CD4-positive, alpha-beta T cell treated with Interleukin-6 for 4 hours (primary cell): Measurements from ENCODE around the gene CFAP99.
"Not testable (repeated sequence)": the region's sequence is repeated elsewhere in the genome, so short reads cannot be mapped to it uniquely, and the experiment has no call there.

Experiments
- DNase-seq: peaks from one replicate; pipeline ENCODE4 v3.0.0-alpha.2; 2020; ENCODE audit warnings: mixed read lengths

Gene CFAP99

GRCh38 chr4:2418650-2419571, at the start of gene CFAP99:
Gene CFAP99 (plus strand): TSS chr4:2418955.
- peak; percentile 99 for DNase-seq

GRCh38 chr4:2370597-2371320, 48.0 kb upstream of the CFAP99 start:
- no peak for DNase-seq

- DNase-seq = no peak
These were observed 46.8 kb upstream of the CFAP99 start for GRCh38 chr4:2371765-2372487.

GRCh38 chr4:2372488-2373030, 46.2 kb upstream of the CFAP99 start:
- DNase-seq = no peak

- DNase-seq = no peak
These were observed 45.2 kb upstream of the CFAP99 start for GRCh38 chr4:2373532-2373931.

- no peak for DNase-seq
These were observed 43.3 kb upstream of the CFAP99 start for GRCh38 chr4:2375427-2375826.

GRCh38 chr4:2377241-2377640, 41.5 kb upstream of the CFAP99 start:
- DNase-seq = no peak

- no peak for DNase-seq
These were observed 40.4 kb upstream of the CFAP99 start for GRCh38 chr4:2378401-2378800.

GRCh38 chr4:2378898-2379297, 39.9 kb upstream of the CFAP99 start:
- no peak for DNase-seq

- not testable (repeated sequence) for DNase-seq
These were observed 38.2 kb upstream of the CFAP99 start for GRCh38 chr4:2380589-2380988.

- not testable (repeated sequence) for DNase-seq
These were observed 36.0 kb upstream of the CFAP99 start for GRCh38 chr4:2382769-2383202.

GRCh38 chr4:2383220-2383631, 35.5 kb upstream of the CFAP99 start:
- DNase-seq = not testable (repeated sequence)

GRCh38 chr4:2383760-2384159, 35.0 kb upstream of the CFAP99 start:
- no peak for DNase-seq

GRCh38 chr4:2384245-2384644, 34.5 kb upstream of the CFAP99 start:
- no peak for DNase-seq

- no peak for DNase-seq
These were observed 33.2 kb upstream of the CFAP99 start for GRCh38 chr4:2385516-2385915.

- no peak for DNase-seq
These were observed 32.0 kb upstream of the CFAP99 start for GRCh38 chr4:2386717-2387116.

GRCh38 chr4:2387218-2387617, 31.5 kb upstream of the CFAP99 start:
- no peak for DNase-seq

- no peak for DNase-seq
These were observed 30.9 kb upstream of the CFAP99 start for GRCh38 chr4:2387829-2388228.

- DNase-seq = no peak
These were observed 30.1 kb upstream of the CFAP99 start for GRCh38 chr4:2388429-2389182.

- DNase-seq = no peak
These were observed 29.1 kb upstream of the CFAP99 start for GRCh38 chr4:2389691-2390090.

- no peak for DNase-seq
These were observed 28.6 kb upstream of the CFAP99 start for GRCh38 chr4:2390146-2390545.

GRCh38 chr4:2390784-2391421, 27.9 kb upstream of the CFAP99 start:
- DNase-seq = no peak
